OCI-LY1 (cell line): ENCODE results near the gene BRD3.

Experiments
- H2AFZ ChIP-seq: fragments of 200-600 bp; sonication (generic), shearing (Covaris generic); 2 replicates; pipeline ENCODE4 v1.6.0; 2014; ENCODE audit warnings: antibody characterized with exemption, mild to moderate bottlenecking, low read length
- H3F3A ChIP-seq: fragments of 200-600 bp; sonication (generic), shearing (Covaris generic); 2 replicates; pipeline ENCODE4 v1.6.0; 2014; ENCODE audit warnings: mild to moderate bottlenecking, antibody characterized with exemption, low read length, moderate library complexity; ENCODE audit not compliant: insufficient read depth
- H3K27ac ChIP-seq: fragments of 200-600 bp; sonication (generic); 2 replicates; pipeline ENCODE4 v1.5.1; 2014; ENCODE audit warnings: low read length, mixed run types, mild to moderate bottlenecking, low read depth; ENCODE audit not compliant: poor library complexity, severe bottlenecking
- H3K27me3 ChIP-seq: fragments of 200-600 bp; sonication (generic); 2 replicates; pipeline ENCODE4 v1.6.0; 2014; ENCODE audit warnings: antibody characterized with exemption, mild to moderate bottlenecking, low read length, moderate library complexity; ENCODE audit not compliant: insufficient read depth
- H3K36me3 ChIP-seq: fragments of 200-600 bp; sonication (generic); 2 replicates; pipeline ENCODE4 v1.6.1; 2014; ENCODE audit warnings: mild to moderate bottlenecking, antibody characterized with exemption, low read length, moderate library complexity, mixed read lengths; ENCODE audit not compliant: insufficient read depth
- H3K4me1 ChIP-seq: fragments of 200-600 bp; sonication (generic); 2 replicates; pipeline ENCODE4 v1.5.1; 2014; ENCODE audit warnings: mild to moderate bottlenecking, low read length, moderate library complexity; ENCODE audit not compliant: insufficient read depth, severe bottlenecking
- H3K4me2 ChIP-seq: fragments of 200-600 bp; sonication (generic), shearing (Covaris generic); 2 replicates; pipeline ENCODE4 v1.6.1; 2014; ENCODE audit warnings: low read length
- H3K4me3 ChIP-seq: fragments of 200-600 bp; sonication (generic); 2 replicates; pipeline ENCODE4 v1.5.1; 2014; ENCODE audit warnings: low read length, low read depth, mild to moderate bottlenecking, mixed read lengths; ENCODE audit not compliant: poor library complexity, severe bottlenecking
- H3K79me2 ChIP-seq: fragments of 200-600 bp; shearing (Covaris generic); 2 replicates; pipeline ENCODE4 v1.6.1; 2016; ENCODE audit warnings: mixed run types, low read length, mixed read lengths; ENCODE audit not compliant: insufficient read depth
- H3K9ac ChIP-seq: fragments of 200-600 bp; sonication (generic), shearing (Covaris generic); 2 replicates; pipeline ENCODE4 v1.6.1; 2014; ENCODE audit warnings: mild to moderate bottlenecking, low read length, mixed read lengths
- H3K9me2 ChIP-seq: fragments of 200-600 bp; sonication (generic), shearing (Covaris generic); 2 replicates; pipeline ENCODE4 v1.6.1; 2014; ENCODE audit warnings: low read depth, mild to moderate bottlenecking, low read length, mixed read lengths
- H3K9me3 ChIP-seq: fragments of 200-600 bp; shearing (Covaris generic); 2 replicates; pipeline ENCODE4 v1.6.1; 2014; ENCODE audit warnings: low read length, mixed read lengths
- H4K20me1 ChIP-seq: fragments of 200-600 bp; sonication (generic), shearing (Covaris generic); 2 replicates; pipeline ENCODE4 v1.6.0; 2016; ENCODE audit warnings: mild to moderate bottlenecking, low read length; ENCODE audit not compliant: insufficient read depth
- EZH2 ChIP-seq: fragments of 200-600 bp; sonication (generic), shearing (Covaris generic); IDR thresholded peaks from 2 replicates; pipeline ENCODE4 v1.8.0; 2017; ENCODE audit warnings: borderline replicate concordance, mixed run types, mild to moderate bottlenecking, antibody characterized with exemption, low read length, moderate library complexity, mixed read lengths
- TF ChIP-seq, protein P1 (sequence below): fragments of 200-600 bp; sonication (generic), shearing (Covaris generic); IDR thresholded peaks from 2 replicates; pipeline ENCODE4 v1.5.1; 2017; ENCODE audit warnings: mild to moderate bottlenecking, antibody characterized with exemption, low read length, moderate library complexity, mixed read lengths

Gene BRD3

DNA sequence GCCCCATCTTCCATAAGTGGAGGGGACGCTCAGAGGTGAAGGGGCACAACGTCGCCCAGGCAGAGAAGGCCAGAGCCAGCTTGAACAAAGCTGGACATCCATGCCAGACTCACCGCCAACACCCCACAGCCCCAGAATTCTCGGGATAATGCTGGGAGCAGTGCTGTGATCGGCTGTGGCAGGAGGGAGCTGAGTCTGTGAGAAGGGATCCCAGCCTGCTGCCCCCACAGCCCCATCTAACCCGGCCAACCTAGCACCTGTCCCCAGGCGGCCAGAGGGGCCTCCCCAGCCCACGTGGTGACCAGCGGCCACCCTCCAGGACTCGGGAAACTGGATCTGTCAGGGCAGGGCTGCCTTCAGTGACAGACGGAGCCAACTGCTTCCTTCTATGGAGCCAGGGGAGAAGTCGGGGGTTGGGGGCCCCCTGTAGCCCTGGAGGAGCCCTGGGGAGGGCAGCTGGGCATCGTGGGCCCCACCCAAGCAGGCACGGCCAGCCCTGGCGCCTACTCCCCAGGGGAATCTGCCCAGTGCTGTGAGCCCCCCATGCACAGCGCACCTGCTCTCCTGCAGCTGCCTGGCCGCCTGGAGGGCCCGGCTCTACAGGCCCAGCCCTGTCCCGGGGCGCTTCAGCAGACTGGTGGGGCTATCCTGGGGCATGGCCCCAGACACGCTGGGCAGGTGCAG is 6.0 kb downstream of the BRD3 start:
- H3K9me2 ChIP-seq = no peaks in the 10 kb centered on the region
- no peaks in the 10 kb centered on the region for H3K36me3 ChIP-seq
- no peaks in the 10 kb centered on the region for H3F3A ChIP-seq
- no peak overlapping the region for H3K9ac ChIP-seq
- H3K27me3 ChIP-seq = peaks cover 10% of the 10 kb centered on the region
- no peak for TF ChIP-seq EZH2
- TF ChIP-seq, protein P1, sequence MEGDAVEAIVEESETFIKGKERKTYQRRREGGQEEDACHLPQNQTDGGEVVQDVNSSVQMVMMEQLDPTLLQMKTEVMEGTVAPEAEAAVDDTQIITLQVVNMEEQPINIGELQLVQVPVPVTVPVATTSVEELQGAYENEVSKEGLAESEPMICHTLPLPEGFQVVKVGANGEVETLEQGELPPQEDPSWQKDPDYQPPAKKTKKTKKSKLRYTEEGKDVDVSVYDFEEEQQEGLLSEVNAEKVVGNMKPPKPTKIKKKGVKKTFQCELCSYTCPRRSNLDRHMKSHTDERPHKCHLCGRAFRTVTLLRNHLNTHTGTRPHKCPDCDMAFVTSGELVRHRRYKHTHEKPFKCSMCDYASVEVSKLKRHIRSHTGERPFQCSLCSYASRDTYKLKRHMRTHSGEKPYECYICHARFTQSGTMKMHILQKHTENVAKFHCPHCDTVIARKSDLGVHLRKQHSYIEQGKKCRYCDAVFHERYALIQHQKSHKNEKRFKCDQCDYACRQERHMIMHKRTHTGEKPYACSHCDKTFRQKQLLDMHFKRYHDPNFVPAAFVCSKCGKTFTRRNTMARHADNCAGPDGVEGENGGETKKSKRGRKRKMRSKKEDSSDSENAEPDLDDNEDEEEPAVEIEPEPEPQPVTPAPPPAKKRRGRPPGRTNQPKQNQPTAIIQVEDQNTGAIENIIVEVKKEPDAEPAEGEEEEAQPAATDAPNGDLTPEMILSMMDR = no peak
- H3K4me2 ChIP-seq = no peak overlapping the region
- no peaks in the 10 kb centered on the region for H3K9me3 ChIP-seq
- H4K20me1 ChIP-seq = no peaks in the 10 kb centered on the region
- H3K4me3 ChIP-seq = no peak overlapping the region
- H3K4me1 ChIP-seq = peaks cover 12% of the 10 kb centered on the region
- H2AFZ ChIP-seq = no peak overlapping the region
- no peaks in the 10 kb centered on the region for H3K79me2 ChIP-seq
- no peak overlapping the region for H3K27ac ChIP-seq

DNA sequence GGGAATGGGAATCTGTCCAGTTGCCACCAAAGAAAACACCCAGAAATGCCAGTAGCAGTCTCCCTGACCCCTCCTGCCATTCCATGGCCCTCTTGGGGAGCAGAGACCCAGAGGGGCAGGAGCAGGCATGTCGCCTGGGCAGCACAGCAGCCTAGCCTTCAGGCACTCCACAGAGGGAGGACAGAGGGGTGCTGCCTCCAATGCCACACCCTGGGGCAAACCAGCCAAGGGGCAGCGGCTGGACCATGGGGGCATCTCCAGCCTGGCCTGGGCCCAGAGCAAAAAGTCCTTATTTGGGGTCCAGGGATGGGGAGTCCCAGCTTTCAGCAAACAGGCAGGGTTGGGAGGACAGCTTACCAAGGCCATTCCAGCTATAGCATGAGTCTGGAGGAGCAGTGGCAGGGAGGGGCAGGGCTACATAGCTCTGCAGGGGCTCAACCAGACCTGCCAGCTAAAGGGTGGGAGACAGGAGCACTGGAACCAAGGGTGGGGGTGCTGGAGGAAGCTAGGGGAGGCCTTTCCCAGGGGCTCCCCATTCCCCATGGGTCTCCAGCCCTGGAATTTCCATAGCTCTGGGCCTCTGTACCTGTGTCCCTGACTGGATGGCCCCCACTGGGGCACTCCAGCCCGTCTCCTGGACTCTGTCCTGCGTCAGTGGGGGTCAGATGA is 6.7 kb downstream of the BRD3 start:
- no peak overlapping the region for H3K4me3 ChIP-seq
- H3K9ac ChIP-seq = no peak overlapping the region
- no peak overlapping the region for H2AFZ ChIP-seq
- no peaks in the 10 kb centered on the region for H3F3A ChIP-seq
- no peaks in the 10 kb centered on the region for H4K20me1 ChIP-seq
- no peak overlapping the region for H3K27ac ChIP-seq
- H3K4me1 ChIP-seq = peaks cover 5% of the 10 kb centered on the region
- TF ChIP-seq, protein P1 = no peak
- TF ChIP-seq EZH2 = no peak
- no peaks in the 10 kb centered on the region for H3K9me3 ChIP-seq
- no peak overlapping the region for H3K4me2 ChIP-seq
- no peaks in the 10 kb centered on the region for H3K9me2 ChIP-seq
- no peaks in the 10 kb centered on the region for H3K36me3 ChIP-seq
- peaks cover 10% of the 10 kb centered on the region for H3K27me3 ChIP-seq
- no peaks in the 10 kb centered on the region for H3K79me2 ChIP-seq

DNA sequence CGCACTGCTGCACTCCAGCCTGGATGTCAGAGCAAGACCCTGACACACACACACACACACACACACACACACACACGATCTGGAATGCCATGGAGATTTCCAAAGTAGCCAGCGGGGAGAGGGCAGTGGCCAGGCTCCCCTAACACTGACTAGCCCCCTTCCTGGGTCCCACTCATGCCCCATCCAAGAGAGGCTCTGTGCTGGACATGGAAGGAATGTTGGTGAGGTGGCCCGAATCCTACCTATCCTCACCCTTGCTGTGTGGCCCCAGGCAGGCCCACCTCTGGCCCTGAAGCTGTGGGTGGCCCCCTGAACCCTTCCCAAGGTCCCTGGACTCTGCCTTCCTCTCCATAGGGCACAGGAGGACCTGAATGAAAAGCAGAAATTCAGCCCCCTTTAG is 7.3 kb downstream of the BRD3 start:
- Histone ChIP-seq H3K4me2 (no peak overlapping the region), H3F3A (no peaks in the 10 kb centered on the region), H3K27ac (no peak overlapping the region), H3K4me3 (no peak overlapping the region), H3K9me2 (no peaks in the 10 kb centered on the region), H3K9me3 (no peaks in the 10 kb centered on the region), H2AFZ (no peak overlapping the region), H4K20me1 (no peaks in the 10 kb centered on the region), H3K36me3 (no peaks in the 10 kb centered on the region), H3K27me3 (peaks cover 7% of the 10 kb centered on the region), H3K79me2 (no peaks in the 10 kb centered on the region), H3K4me1 (no peaks in the 10 kb centered on the region), H3K9ac (no peak overlapping the region)
- TF ChIP-seq EZH2 = no peak
- TF ChIP-seq, protein P1 = no peak
